ENCODE results near the gene POLL.
"Not testable (repeated sequence)": the region's sequence is repeated elsewhere in the genome, so short reads cannot be mapped to it uniquely, and the experiment has no call there.

Gene POLL

DNA sequence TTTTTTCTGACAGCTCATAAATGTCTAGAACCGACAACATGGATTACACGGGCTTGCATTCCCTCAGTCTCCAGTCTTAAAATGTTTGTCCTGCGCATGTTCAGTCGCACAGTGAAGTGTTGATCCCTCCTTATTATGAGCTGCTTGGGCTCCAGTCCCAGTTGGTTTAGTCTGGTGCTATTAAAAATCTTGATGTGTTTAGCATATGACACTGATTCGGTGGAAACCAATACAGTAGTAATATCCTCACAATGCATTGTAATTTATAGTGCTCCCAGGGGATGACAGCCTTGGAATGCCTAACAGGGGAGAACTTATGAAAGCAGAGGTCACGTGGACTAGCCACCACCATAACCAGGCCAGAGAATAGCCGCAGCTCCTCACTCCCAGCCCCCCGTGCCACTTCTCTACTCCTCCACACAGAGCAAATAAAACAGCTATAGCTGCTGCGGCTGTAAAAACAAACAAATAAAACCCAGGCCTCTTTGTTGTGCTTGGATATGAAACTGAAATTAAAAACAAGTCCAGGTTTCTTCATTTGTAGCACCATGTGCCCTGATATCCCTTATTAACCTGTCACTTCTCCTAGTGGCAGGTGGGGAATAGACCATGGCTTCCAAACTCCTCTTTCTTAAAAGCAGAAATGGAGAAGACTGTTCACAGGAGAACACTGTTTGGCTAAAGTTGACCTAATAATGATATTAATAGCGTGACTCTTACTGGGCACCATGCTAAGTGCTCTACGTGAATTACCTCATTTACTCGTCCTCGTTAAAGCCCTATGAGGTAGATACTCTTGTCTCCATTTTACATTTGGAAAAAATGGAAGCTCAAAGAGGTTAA, 7.8 kb upstream of the POLL start:
- TF ChIP-seq, protein P1, sequence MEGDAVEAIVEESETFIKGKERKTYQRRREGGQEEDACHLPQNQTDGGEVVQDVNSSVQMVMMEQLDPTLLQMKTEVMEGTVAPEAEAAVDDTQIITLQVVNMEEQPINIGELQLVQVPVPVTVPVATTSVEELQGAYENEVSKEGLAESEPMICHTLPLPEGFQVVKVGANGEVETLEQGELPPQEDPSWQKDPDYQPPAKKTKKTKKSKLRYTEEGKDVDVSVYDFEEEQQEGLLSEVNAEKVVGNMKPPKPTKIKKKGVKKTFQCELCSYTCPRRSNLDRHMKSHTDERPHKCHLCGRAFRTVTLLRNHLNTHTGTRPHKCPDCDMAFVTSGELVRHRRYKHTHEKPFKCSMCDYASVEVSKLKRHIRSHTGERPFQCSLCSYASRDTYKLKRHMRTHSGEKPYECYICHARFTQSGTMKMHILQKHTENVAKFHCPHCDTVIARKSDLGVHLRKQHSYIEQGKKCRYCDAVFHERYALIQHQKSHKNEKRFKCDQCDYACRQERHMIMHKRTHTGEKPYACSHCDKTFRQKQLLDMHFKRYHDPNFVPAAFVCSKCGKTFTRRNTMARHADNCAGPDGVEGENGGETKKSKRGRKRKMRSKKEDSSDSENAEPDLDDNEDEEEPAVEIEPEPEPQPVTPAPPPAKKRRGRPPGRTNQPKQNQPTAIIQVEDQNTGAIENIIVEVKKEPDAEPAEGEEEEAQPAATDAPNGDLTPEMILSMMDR (IDR thresholded peaks at IDR 0.05; ENCODE audit: insufficient read depth, low read depth, low read length, missing control alignments) = no peak
- H3K4me3 ChIP-seq (ENCODE audit: low read length) = no peak overlapping the region
- DNase-seq (ENCODE audit: low read depth) = no peak

DNA sequence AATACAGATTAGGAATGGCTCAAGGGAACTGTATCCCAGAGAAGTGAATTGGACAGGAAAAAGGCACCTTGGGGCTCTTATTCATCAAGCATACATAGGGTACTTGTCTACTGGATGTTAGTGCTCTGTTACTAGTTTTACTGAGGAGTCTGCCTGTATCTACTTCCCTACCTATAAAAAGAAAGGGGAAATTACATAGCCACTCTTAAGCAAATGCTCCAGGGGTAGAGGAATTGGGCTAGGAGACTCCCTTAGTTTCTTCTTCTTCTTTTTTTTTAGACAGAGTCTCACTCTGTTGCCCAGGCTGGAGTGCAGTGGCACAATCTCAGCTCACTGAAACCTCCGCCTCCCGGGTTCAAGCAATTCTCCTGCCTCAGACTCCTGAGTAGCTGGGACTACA, 5.3 kb upstream of the POLL start:
- not testable (repeated sequence) for DNase-seq (ENCODE audit: low read depth); H3K4me3 ChIP-seq (ENCODE audit: low read length)

DNA sequence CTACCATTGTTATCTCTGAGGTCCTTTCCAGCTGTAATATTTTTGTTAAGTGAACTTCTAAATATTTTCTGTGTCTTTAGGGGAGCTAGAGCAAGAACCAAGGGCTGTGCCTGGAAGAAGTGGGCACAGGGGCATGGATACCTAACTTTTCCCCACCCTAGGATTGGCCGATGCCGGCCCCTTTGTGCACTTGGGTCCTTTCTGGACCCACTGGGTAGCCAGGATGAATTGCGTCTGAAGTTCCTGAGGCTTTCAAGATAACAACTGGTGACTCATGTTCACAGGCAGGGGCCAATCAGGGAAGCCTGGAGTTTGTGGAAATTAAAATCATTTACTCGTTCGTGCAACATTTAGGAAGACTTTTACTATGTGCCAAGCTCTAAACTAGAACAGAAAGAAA, 822 bp upstream of the POLL start:
- H3K4me3 ChIP-seq (ENCODE audit: low read length) = peak overlapping the region; percentile 95
- DNase-seq (ENCODE audit: low read depth) = peak; percentile 43
- TF ChIP-seq, protein P1 (IDR thresholded peaks at IDR 0.05; ENCODE audit: insufficient read depth, low read depth, low read length, missing control alignments) = no peak

DNA sequence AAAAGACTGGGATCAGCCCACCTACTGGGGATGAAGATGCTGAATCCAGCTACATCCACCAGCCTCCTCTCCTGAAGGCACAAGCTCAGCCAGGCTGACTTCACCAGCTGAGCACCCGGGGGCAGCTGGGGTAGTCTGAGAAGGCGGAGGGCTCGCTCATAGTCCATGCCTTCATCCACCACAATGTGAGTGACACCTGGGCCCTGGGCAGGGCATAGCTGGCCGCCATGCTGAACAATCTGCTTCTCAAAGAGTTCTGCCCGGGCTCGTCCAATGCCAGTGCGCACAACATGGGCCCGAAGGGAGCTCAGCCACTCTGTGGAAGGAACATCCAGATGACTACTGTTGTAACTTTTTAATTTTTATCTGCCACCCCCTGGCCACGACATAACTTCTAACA, 2.2 kb downstream of the POLL start:
- H3K4me3 ChIP-seq (ENCODE audit: low read length) = no peak overlapping the region
- no peak for DNase-seq (ENCODE audit: low read depth)

DNA sequence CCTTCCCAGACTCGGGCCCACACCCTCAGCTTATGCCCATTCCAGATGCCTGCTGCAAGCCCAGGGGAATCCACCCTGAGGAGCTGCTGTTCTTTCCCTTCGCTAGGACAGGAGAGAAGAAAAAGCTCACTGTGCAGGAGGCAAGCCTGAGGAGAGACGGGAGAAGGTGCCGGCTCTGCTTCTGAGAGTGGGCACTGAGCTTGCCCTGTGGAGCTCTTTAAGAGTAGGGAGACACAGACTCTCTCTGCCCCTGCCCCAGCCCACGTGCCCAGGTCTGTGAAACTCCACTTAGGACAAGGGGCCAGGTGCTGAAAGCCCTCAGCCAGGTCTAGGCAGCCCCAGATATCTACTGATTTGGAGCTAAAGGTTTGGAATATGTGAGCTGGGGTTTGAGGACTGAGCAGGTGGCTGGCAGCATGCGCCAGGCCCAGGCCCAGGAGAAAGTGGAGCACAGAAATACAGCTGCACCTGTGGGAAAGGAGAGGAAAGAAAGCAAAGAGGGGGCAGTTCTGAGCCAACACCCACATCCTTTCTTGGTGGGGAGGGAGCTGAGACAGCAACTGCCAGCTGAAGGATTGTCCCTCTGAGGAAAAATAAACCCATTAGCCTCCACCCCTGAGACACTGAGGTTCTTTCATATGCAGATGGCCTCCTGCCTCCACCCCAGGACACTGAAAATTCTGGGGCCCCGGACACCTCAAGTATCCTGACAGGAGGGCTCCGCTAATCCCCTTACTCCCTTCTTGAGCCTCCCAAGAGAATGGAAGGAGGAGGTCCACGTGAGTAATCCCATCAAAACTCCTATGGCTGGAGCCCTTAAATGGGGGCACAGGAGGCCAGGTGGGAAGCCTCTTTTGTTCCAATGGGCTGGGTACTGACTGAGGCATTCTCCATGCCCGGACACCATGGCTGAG, 7.3 kb downstream of the POLL start:
- DNase-seq (ENCODE audit: low read depth) = no peak
- TF ChIP-seq, protein P1 (IDR thresholded peaks at IDR 0.05; ENCODE audit: insufficient read depth, low read depth, low read length, missing control alignments) = no peak
- H3K4me3 ChIP-seq (ENCODE audit: low read length) = no peak overlapping the region

More for the DNA sequence above, 2.2 kb downstream of the POLL start:
- TF ChIP-seq, protein P1 (IDR thresholded peaks at IDR 0.05; ENCODE audit: insufficient read depth, low read depth, low read length, missing control alignments) = no peak

DNA sequence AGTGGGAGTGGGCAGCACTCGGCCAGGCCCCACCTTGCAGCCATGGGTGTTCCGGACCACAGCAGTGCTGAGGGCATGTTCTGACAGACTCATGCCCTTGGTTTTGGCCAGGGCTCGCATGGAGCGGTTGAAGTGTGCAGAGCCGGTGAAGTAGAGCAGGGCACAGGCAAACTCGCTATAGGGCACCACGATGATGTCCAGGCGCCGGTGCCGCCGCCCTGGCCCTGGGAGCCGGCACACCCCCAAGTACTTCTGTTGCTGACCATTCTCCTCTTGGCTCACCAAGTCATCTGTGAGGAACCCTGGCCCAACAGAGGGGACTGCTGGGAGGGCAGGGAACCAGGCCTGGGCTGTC, 8.6 kb downstream of the POLL start:
- H3K4me3 ChIP-seq (ENCODE audit: low read length) = no peak overlapping the region
- TF ChIP-seq, protein P1 (IDR thresholded peaks at IDR 0.05; ENCODE audit: insufficient read depth, low read depth, low read length, missing control alignments) = no peak
- no peak for DNase-seq (ENCODE audit: low read depth)

DNA sequence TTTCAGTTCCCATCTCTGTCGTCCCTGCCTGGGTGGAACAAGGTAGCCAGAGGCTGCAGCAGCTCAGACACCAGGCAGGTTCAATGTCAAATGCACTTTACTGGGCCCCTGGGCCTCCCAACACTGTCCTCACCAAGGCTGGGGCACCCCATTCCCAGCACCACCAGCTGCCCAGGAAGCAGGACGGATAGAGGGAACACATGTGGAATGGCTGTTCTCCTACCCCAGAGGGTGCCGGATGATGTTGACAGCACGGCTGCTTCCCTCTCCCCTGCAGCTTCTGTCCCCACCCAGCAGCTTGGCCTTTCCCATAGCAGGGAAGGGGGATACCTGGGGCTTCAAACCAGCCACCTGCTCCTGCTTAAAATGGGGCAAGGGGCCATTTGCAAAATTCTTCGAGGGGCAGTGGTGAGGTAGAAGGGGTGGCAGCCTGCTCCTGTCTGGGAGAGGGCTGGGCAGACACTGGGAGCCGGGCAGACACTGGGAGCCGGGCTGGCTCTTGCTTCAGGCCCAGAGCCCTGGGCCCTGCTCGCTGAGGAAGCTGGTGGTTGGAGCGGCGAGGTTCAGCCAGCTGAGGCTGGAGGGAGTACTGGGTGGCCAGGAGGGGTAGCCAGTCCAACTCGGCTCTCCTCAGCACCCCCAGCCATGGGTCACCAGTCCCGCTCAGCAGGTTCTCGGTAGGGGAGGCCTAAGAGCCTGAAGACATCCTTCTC, 9.1 kb downstream of the POLL start:
- TF ChIP-seq, protein P1 (IDR thresholded peaks at IDR 0.05; ENCODE audit: insufficient read depth, low read depth, low read length, missing control alignments) = no peak
- no peak for DNase-seq (ENCODE audit: low read depth)
- no peak overlapping the region for H3K4me3 ChIP-seq (ENCODE audit: low read length)

All from epithelial cell of esophagus (primary cell).